H1 (cell line): ENCODE measurements around the gene TMEM128. TPM values are rescaled to one million over a fixed set of nuclear protein-coding genes. Genes with fewer than 3 reads are reported as not detected.

ENCODE experiments used
- CHD7 ChIP-seq: fragments of 300-600 bp; sonication (generic); IDR thresholded peaks from 2 replicates; pipeline ENCODE4 v1.7.1; 2012; ENCODE audit warnings: low read length, moderate library complexity, mild to moderate bottlenecking, inconsistent platforms; ENCODE audit not compliant: insufficient replicate concordance
- NRF1 ChIP-seq: IDR thresholded peaks from 2 replicates; pipeline ENCODE4 v1.6.1; 2011; ENCODE audit warnings: mild to moderate bottlenecking, low read depth, low read length, improper control_type of control experiment
- polyA plus RNA-seq, 7 experiments: library from polyadenylated mRNA; depleted of rRNA in 3 of 7; stranded (reverse) in 5 of 7; unstranded in 2 of 7; fragments of >200 nt in 5 of 7; fragments of 200-250 nt in 2 of 7; gene quantifications; 1 replicate in 5 of 7; 2 replicates in 1 of 7; 4 replicates in 1 of 7; pipeline versions ENCODE4 v1.2.1 to v1.2.3, GENCODE V29; 2011 to 2013; ENCODE audit warnings: missing spikeins in 2 of 7, mixed read lengths in 2 of 7
- total RNA-seq: library from RNA; stranded (reverse); fragmentation: NEBNext Ultra II Directional; extraction: Animal tissue kit (Norgen Biotek cat#: 25700); gene quantifications from 2 replicates; pipeline ENCODE4 v1.2.1, GENCODE V29; 2021

TMEM128 gene
- total and polyA plus RNA-seq, 2 of the 8 experiments (the other 6 are each of a cell fraction or from before 2014, with no cell fraction given), result 17.7 to 33.6 TPM

DNA sequence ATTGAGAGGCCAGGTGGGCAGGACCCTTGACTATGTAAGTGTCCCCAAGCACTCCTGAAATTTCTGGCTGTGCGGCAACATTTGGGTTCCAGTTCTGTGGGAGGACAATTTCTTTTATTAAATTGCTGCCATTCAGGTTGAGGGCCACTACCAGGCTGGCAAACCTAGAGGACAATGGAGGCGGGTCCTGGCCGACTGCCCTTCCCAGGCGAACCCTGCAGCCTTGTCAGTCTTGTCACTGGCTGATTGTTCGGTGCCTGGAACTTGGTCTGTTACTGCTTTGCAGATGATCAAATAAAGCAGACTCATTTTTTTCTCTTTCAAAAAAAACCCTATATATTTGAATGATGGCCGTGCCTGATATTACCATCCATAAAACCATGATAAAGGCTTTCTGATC lies 6.6 kb upstream of the TMEM128 start (continued):
- TF ChIP-seq CHD7 (no peak), NRF1 (no peak)
